Osteoblast (primary cell): ENCODE data around the gene ZNF554. TPM values are rescaled to one million over a fixed set of nuclear protein-coding genes. Genes with fewer than 3 reads are reported as not detected.
A peak's percentile ranks its signal among the peaks of the same experiment; 100 is the strongest.

Experiments used
- DNase-seq: peaks from one replicate; pipeline ENCODE4 v3.0.0; 2011; ENCODE audit warnings: low spot score, mixed read lengths; ENCODE audit not compliant: insufficient read length; ENCODE audit errors: missing footprints
- H2AFZ ChIP-seq: 2 replicates; pipeline ENCODE4 v1.6.0; 2011; ENCODE audit warnings: mild to moderate bottlenecking, low read length
- H3K27ac ChIP-seq: 2 replicates; pipeline ENCODE4 v1.5.1; 2011; ENCODE audit warnings: mild to moderate bottlenecking, low read depth, low read length, moderate library complexity
- H3K27me3 ChIP-seq: 2 replicates; pipeline ENCODE4 v1.6.0; 2012; ENCODE audit warnings: mild to moderate bottlenecking, control low read depth, inconsistent platforms, low read length, moderate library complexity; ENCODE audit not compliant: insufficient read depth
- H3K36me3 ChIP-seq: 2 replicates; pipeline ENCODE4 v1.5.1; 2011; ENCODE audit warnings: mild to moderate bottlenecking, low read length, control low read depth, moderate library complexity; ENCODE audit not compliant: insufficient read depth
- H3K4me1 ChIP-seq: 2 replicates; pipeline ENCODE4 v1.5.1; 2011; ENCODE audit warnings: mild to moderate bottlenecking, low read length, control low read depth, moderate library complexity; ENCODE audit not compliant: insufficient read depth
- H3K4me2 ChIP-seq: 2 replicates; pipeline ENCODE4 v1.6.0; 2011; ENCODE audit warnings: mild to moderate bottlenecking, low read length; ENCODE audit not compliant: insufficient read depth
- H3K4me3 ChIP-seq: fragments of 200-600 bp; sonication (generic); 3 replicates; pipeline ENCODE4 v1.5.1; 2012; ENCODE audit warnings: mild to moderate bottlenecking, low read length, inconsistent platforms; ENCODE audit not compliant: insufficient read depth
- H3K79me2 ChIP-seq: 2 replicates; pipeline ENCODE4 v1.6.0; 2012; ENCODE audit warnings: mild to moderate bottlenecking, low read length, control low read depth, inconsistent platforms; ENCODE audit not compliant: insufficient read depth
- H3K9me3 ChIP-seq: 2 replicates; pipeline ENCODE4 v1.5.1; 2011; ENCODE audit warnings: low read depth, low read length, control low read depth
- H4K20me1 ChIP-seq: 2 replicates; pipeline ENCODE4 v1.6.0; 2012; ENCODE audit warnings: mild to moderate bottlenecking, low read length, control low read depth; ENCODE audit not compliant: insufficient read depth
- CTCF ChIP-seq: IDR thresholded peaks from 2 replicates; pipeline ENCODE4 v1.5.1; 2011; ENCODE audit warnings: mild to moderate bottlenecking, low read depth, low read length, moderate library complexity; ENCODE audit errors: extremely low read depth
- total RNA-seq: library from RNA; depleted of rRNA; stranded (reverse); fragments of >200 nt; gene quantifications from 2 replicates; pipeline ENCODE4 v1.2.3, GENCODE V29; 2012

Gene ZNF554
- total RNA-seq, 1 donor: 5.8 TPM

GRCh38 chr19:2811221-2811722 is 8.4 kb upstream of the ZNF554 start:
- H4K20me1 ChIP-seq: no peaks in the 10 kb centered on the region
- TF ChIP-seq CTCF: no peak
- no peak overlapping the region for H3K4me3 ChIP-seq
- H3K27me3 ChIP-seq: no peaks in the 10 kb centered on the region
- H2AFZ ChIP-seq: no peak overlapping the region
- DNase-seq: peak; percentile 76
- no peaks in the 10 kb centered on the region for H3K4me1 ChIP-seq
- H3K27ac ChIP-seq: no peak overlapping the region
- peaks cover 24% of the 10 kb centered on the region for H3K36me3 ChIP-seq
- H3K9me3 ChIP-seq: no peaks in the 10 kb centered on the region
- no peaks in the 10 kb centered on the region for H3K79me2 ChIP-seq
- H3K4me2 ChIP-seq: no peak overlapping the region

- Histone ChIP-seq H3K9me3 (no peaks in the 10 kb centered on the region), H3K4me1 (no peaks in the 10 kb centered on the region), H3K27ac (no peak overlapping the region), H3K36me3 (peaks cover 20% of the 10 kb centered on the region), H4K20me1 (no peaks in the 10 kb centered on the region), H3K27me3 (no peaks in the 10 kb centered on the region), H3K4me3 (no peak overlapping the region), H2AFZ (no peak overlapping the region), H3K79me2 (no peaks in the 10 kb centered on the region), H3K4me2 (no peak overlapping the region)
- TF ChIP-seq CTCF: no peak
- peak; percentile 82 for DNase-seq
Observed at GRCh38 chr19:2811735-2812413, 7.8 kb upstream of the ZNF554 start.

GRCh38 chr19:2812414-2813234 is 7.0 kb upstream of the ZNF554 start:
- TF ChIP-seq CTCF: no peak
- Histone ChIP-seq H3K4me1 (no peaks in the 10 kb centered on the region), H3K27ac (no peak overlapping the region), H3K4me2 (no peak overlapping the region), H4K20me1 (no peaks in the 10 kb centered on the region), H3K36me3 (peaks cover 20% of the 10 kb centered on the region), H3K79me2 (no peaks in the 10 kb centered on the region), H3K27me3 (no peaks in the 10 kb centered on the region), H3K4me3 (no peak overlapping the region), H3K9me3 (no peaks in the 10 kb centered on the region), H2AFZ (no peak overlapping the region)
- DNase-seq: peak; percentile 84
